ENCODE data around the gene KLF4.

KLF4 gene

DNA sequence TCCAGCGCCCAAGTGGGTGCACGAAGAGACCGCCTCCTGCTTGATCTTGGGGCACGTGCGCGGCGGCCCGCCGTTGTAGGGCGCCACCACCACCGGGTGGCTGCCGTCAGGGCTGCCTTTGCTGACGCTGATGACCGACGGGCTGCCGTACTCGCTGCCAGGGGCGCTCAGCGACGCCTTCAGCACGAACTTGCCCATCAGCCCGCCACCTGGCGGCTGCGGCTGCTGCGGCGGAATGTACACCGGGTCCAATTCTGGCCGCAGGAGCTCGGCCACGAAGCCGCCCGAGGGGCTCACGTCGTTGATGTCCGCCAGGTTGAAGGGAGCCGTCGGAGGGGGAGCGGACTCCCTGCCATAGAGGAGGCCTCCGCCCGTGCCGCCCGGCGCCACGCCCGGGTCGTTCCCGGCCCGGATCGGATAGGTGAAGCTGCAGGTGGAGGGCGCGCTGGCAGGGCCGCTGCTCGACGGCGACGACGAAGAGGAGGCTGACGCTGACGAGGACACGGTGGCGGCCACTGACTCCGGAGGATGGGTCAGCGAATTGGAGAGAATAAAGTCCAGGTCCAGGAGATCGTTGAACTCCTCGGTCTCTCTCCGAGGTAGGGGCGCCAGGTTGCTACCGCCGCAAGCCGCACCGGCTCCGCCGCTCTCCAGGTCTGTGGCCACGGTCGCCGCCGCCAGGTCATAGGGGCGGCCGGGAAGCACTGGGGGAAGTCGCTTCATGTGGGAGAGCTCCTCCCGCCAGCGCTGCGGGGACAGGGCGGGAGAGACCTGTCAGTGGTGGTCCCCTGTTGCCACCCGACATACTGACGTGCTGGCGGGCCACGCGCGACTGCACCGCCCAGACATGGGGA lies 1.8 kb downstream of the KLF4 start:
- DNase-seq: peak; percentile 15 to 81

DNA sequence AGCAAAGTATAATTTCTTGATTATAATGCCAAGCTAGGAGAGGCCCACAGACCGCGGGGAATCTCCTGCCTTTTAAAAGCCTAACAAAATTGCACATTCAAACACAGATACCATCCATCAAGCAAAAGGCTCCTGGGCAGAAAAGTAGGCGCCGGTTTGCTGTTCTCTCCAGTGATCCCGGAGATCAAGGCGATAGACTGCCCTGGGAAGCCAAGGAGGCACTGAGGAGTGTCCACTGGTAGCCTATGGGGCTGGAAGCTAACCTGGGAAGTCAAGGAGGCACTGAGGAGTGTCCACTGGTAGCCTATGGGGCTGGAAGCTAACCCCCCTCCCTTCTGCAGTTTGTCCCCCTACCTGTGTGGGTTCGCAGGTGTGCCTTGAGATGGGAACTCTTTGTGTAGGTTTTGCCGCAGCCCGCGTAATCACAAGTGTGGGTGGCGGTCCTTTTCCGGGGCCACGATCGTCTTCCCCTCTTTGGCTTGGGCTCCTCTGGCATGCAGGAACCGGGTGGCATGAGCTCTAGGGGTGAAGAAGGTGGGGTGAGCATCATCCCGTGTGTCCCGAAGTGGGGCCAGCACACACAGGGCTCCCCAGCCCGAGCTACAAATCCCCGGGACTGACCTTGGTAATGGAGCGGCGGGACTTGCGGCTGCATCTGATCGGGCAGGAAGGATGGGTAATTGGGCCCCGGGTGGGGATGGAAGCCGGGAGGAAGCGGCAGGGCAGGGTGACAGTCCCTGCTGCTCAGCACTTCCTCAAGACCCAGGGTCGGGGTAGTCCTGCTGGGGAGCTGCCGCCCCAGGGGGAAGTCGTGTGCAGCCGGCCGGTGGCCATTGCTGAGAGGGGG lies 2.7 kb downstream of the KLF4 start:
- peak; percentile 33 to 61 for DNase-seq

DNA sequence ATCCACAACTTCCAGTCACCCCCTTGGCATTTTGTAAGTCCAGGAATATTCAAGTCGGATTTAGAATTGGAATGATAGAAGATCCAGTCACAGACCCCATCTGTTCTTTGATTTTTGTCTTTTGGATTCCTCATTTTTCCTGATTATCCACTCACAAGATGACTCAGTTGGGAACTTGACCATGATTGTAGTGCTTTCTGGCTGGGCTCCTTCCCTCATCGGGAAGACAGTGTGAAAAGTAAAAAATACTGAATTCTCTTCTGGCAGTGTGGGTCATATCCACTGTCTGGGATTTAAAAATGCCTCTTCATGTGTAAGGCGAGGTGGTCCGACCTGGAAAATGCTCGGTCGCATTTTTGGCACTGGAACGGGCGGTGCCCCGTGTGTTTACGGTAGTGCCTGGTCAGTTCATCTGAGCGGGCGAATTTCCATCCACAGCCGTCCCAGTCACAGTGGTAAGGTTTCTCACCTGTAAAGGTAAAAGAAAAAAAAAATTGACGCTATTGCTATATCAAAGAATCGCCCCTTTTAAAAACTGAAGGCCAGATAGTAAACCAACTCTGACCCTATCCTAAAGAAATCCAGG lies 4.0 kb downstream of the KLF4 start:
- peak in 1 of 2 experiments; percentile 33 for DNase-seq

DNA sequence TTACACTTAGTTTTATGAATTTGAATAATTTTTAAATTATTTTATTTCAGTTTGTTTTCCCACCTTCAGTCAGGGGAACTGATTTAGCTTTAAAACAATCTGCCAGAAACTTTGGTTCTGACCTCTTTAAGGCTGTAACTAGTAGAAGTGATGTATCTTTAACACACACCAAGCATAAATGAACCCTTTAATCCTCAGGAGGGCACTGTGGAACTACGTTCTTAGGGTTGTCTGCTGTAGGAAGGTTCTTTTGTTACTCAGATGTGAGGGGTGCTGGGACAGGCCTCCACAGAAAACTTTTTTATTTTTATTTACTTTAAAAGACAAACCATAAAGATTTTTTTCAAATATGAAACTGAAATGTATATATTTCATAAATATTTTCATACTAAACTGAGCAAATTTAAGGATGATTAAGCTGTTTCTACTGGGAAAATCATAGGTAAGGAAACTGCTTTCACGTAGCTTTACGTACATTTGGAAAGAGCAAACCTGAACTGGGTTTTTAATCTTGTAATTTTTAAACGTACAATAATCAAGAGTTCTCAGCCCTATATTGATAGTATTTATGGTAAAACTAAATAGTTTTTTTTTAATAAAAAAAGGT lies 5.3 kb downstream of the KLF4 start:
- DNase-seq: peak; percentile 66 to 72

DNA sequence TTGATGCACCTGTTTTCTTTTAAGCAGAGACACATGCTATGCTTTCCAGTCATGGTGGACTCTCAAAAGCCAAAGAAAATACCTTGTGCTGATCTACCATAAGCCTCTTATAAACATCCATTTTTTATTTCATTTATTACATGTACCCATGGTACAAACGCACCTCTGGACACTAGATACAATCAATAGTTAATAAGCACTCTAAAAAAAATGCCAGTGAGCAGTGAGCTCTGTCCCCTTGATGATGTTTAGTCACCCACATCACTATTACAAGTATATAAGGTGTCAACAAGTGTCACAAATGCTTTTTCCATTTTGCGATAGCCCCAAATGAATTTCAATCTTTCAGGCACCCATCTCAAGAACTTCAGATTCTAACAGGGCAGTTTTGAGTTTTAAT lies 5.9 kb downstream of the KLF4 start:
- peak in 1 of 2 experiments; percentile 3 for DNase-seq

DNA sequence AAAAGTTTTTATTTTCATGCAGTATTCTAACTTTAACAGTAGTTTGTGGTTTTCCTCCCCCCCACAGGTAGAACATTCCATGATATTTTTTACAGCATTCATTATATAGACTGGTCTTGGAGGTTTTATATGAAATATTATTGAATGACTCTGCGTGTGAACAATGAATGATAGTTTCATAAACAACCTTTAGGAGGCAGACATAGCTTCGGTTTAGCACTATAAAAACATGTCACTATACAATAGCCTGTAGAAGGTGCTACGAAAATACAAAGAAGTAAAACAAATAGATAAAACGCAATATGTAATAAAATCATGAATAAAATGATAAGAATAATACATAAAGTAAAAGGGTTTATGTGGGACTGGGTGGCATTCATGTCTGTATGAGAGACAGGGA lies 8.5 kb downstream of the KLF4 start:
- peak; percentile 34 to 39 for DNase-seq

DNA sequence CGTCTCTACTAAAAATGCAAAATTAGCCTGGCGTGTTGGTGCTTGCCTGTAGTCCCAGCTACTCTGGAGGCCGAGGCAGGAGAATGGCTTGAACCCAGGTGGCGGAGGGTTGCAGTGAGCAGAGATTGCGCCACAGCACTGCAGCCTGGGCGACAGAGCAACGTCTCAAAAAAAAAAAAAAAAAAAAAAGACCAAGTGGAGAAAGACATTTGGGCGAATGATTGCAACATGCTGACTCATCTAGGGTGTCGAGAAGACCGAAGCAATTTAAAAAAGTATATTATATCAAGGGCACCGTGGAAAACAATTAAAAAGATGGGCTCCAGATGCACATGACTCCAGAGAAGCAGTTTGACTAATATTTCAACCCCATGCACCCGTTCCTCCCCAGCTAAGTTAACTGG lies 9.2 kb downstream of the KLF4 start:
- no peak for DNase-seq

DNA sequence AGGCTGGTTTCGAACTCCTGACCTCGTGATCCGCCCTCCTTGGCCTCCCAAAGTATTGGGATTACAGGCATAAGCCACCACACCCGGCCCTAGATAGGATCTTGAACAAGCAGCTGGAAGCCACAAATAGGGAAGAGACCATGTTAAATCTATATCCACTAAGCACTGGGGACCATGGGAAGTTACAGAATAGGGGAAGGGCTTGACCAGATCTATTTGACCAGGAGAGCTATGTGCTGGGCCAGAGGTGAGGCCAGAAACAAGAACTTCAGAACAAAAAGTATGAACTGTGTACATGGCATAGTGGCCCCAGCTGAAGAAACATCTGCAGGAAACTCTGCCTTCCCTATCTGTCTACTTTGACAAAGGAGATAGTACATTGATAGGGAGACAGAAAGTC lies 10.8 kb downstream of the KLF4 start:
- no peak for DNase-seq

DNA sequence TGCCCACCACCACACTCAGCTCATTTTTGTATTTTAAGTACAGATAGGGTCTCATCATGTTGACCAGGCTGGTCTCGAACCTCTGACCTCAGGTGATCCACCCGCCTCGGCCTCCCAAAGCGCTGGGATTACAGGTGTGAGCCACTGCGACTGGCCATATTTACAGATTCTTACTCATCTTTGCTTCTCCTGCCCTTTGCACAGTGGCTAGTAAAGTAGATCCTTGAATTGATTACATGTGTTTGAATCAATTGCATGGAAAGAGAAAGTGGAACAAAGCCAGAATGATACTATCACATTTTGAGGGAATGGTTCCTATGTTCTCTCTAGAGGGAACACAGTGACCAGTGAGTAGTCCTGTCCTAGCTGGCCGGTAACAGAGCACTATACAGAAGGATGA lies 15.4 kb downstream of the KLF4 start:
- no peak for DNase-seq

DNA sequence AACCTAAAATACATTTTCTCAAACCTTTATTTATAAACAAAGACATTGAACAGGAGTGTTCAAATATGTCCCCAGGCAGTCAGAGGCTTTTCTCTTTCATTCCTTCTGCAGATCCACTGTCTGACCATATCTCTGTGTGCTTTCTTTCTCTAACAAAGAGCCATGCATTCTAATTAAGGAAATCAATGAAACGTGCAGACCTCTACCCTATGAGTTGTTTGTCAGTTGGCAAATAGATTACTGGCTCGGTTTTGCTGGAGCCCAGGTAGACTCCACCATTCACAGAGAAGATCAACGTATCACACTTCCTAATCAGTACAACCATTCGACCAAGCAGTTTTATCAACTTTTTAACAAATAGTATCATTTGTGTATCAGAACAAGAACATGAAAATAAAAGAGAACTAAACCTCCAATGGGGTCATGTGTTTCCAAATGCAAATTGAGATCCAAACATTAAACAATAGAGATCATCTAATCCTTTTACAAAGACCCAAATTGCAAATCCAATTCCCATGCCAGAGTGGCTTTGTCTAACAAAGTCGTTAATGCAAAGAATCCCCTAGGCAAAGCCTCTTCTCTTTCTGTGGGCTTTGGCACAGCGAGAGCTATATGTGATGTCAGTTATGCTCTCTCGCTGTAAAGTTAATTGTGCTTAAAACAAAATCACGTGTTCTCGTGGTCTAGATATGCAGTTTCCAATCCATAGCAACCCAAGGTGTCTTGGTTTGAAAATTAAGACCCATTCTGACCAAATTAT lies 16.8 kb downstream of the KLF4 start:
- DNase-seq: peak; percentile 85 to 87

DNA sequence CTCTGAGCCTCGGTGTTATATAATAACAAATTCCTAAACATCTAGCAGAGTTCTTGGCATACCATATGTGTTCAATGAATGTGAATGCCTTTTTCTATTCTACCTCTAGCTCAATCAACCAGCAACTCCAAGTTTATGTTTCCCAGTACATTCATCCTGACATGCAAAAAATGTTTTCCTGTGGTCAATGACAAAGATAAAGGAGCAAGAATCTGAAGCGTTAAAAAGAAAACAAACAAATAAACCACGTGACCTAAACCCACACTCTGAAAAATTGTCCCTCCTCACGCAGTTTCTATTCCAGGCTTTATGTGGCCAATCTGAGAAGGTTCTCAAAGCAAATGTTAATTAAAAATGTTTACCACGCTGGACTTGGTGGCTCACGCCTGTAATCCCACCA lies 18.0 kb downstream of the KLF4 start:
- no peak for DNase-seq

DNA sequence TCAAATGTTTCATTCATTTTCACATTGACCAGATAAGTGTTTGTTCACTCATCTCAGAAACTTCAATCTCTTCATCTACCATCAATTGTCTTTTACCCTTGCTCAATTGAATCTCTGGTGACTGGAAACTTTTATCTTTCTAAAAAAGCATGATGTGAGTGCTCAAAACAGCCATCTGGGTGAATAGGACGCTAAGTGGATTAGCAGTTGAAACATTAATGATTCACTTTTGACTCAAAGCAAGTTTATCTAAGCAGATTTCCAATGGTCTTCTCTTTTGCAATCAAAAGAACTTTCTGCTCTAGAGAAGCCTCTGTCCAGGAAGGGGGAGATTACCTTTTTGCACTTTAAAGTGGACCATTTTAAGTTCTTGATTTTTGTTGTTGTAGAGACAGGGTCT lies 22.2 kb downstream of the KLF4 start:
- DNase-seq: no peak

DNA sequence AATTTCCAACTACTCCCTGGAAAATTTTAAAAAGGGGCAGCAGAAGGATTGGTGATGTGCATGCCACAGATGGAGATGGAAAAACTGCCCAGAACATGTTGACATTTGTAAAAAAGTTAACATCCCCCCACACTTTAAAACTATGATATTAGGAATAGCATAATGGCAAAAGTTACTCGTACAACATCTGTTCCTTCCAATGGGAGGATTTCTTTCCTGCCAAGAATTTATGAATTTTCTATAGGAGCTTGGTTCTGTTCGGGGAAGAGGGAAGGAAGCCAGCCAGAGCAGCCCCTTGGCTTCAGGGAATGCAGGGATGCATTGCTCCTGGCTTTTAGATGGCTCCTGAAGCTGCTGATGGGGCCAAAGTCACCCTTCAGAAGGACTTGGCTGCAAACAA lies 22.7 kb downstream of the KLF4 start:
- DNase-seq: no peak

DNA sequence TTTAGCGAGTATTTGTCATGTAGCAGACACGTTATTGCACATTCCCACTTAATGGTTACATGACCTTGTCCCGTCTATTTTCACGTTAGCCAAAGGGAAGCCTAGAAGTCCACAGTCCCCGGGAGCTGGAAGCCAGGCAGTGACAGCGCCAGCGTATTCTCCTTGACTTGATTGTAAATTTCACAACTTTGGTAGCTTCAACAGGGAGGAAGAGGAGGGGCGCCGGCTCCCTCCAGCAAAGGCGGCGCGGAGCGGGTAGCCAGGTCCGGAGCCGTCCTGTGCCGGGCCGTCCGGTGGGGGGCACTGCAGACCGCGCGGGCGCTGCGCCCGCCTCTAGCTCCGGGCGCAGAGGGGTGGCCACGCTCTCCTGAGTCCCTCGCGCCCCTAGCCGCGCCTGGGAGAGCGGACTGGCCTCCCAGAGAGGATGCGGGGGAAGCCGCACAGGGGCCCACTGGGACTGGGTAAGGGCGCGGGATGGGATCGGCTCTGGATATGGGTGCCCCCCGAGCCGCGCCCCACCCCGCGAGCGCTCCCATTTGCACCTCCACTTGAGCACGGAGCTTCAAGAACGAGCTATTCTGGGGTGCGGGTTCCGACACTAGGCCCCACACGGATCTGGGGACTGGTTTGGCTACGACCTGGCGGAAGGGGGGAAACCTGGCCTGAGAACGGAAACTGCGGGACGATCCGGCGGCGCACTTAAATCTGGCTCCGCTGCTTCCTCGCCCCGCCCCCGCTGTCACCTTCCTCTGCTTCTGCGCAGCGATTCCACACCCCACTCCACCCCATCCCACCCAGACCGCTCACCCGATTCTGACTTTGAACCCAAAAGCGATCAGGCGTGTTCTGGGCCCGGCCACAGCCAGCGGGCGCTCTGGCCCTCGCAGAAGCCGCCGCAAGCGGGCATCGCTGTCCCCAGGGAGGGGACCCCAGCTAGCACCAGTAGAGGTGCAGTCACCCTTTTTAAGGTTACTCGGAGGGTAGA lies 23.8 kb downstream of the KLF4 start:
- DNase-seq: peak in 1 of 2 experiments; percentile 61

DNA sequence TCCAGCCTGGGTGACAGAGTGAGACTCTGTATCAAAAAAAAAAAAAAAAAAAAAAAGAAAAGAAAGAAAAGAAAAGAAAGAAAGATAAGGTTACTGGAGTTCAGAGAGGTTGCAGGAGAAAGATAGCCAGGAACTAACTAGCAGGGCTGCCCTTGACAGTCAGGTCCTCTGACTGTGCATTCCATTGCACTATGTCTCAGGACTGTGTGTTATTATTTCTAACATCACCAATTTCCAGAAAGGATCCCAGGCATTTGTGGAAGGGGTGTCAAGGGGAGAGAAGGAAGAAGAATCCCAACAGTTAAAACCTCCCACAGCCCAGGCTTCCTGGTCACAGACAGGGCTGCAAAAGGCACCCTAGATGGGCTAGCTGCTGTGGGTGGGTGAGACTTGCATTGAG lies 25.1 kb downstream of the KLF4 start:
- DNase-seq: no peak

DNA sequence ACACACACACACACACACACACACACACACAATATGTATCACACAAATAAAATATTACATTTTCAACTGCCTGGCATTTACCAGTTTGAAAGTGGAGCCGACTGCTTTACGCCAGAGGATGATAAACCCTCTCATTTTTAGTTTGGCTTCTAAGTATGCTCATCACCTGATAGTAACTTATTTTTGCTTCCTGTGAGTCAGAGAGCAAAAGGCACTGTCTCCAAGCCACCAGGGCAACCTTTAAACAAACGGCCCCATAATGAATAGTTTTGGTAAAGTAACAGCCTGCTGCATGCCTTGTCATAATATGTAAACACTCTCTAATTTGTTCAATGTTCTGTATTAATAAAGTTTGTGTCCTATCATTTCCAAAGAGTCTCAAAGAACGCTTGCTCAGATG lies 26.9 kb downstream of the KLF4 start:
- no peak for DNase-seq

DNA sequence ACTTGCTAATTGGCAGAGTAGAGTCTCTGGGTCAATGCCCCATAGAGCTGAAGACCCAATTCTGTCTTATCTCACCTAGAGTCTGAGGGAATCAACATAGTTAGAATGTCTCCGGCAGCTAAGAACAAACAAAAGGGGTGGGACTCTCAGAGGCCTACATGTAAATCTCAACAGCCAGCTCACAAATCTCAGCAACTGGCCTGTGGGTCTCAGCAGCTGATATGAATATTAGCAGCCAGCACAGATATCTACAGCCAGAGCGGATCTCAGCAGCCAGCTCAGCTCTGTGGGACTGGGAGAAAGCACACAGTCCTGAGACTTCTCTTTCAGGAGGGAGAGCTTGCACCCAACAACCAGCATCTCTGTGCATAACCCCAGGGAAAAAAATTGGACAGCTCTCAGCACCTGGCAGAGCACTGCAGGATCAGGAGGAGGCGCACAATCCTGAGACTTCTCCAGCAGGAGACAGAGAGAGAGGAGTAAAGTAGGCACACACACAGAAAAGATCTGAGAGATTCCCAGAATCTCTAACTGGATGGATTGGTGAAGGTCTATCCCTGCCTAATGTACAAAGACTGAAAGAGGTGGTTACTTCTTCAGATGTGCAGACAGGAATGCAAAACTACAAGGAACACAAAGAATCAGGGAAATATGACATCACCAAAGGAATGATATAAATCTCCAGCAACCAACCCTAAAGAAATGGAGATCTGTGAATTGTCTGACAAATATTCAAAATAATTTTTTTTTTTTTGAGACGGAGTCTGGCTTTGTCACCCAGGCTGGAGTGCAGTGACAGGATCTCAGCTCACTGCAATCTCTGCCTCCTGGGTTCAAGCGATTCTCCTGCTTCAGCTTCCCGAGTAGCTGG lies 29.2 kb downstream of the KLF4 start:
- peak in 1 of 2 experiments; percentile 15 for DNase-seq

DNA sequence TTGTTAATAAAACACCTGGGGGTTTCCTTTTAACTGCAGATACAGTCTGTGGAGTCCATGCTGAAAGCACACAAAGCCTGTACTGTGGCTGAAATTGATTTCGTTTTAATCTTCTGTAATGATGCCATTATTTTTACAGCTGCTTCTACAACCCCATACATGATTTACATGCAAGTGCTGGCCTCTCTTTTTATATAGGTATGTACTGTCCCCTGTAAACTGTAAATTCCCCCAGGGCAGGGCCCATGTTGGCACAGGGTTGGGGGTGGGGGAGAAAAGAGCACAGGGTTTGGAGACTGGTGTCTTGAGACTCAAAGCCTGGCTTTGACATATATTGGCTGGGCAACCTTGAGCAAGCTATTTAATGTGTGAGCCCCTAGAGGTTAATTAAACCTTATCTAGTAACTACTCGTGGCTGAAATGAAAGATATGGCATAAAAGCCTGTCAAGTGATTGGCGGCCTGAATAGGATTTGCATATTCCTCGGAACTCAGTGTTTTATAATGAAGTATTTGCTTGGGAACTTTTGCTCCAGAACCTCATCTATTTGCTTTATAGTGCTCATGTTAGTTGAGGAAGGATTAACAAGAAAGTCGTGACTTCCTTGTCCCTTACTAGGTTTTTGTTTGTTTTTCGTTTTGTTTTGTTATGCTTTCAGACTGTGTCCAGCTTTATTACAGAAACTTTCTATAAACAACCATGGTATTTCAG lies 34.0 kb downstream of the KLF4 start:
- peak; percentile 75 to 76 for DNase-seq

DNA sequence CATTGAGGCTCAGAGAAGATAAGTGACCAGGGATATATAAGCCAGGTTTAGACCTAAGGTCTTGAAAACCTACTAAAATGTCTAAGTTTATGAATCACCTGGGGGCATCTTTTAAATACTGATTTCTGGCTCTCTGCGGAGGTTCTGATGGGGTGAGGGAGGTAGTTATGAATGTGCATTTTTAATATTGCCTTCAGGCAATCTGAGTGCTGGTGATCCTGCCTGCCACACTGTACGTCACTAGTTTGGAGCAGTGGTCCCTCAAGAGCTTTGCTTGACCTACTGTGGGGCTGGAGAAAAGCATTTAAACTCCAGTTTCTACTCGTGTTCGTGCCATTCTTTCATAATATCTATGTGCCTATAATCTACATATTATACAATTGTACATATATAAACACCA lies 36.1 kb downstream of the KLF4 start:
- no peak for DNase-seq
